ENCODE measurements around the gene IL26.

The IL26 gene

GRCh38 chr12:68207276-68207675 is 18.3 kb downstream of the IL26 start:
- TF ChIP-seq REST (IDR thresholded peaks at IDR 0.05; ENCODE audit: insufficient replicate concordance, low read depth) (no peak), SPI1 (IDR thresholded peaks at IDR 0.05; ENCODE audit: borderline replicate concordance, low read depth) (no peak), CTCF (IDR thresholded peaks at IDR 0.05; ENCODE audit: insufficient read depth, low read length) (no peak), POLR2AphosphoS5 (IDR thresholded peaks at IDR 0.05; ENCODE audit: low read depth) (no peak)
- Histone ChIP-seq H3K27me3 (ENCODE audit: insufficient read depth, poor library complexity, severe bottlenecking) (no peaks in the 10 kb centered on the region), H3K27ac (replicated peaks) (no peak overlapping the region), H3K4me3 (replicated peaks; ENCODE audit: insufficient read depth, low read length) (no peak overlapping the region)
- DNase-seq (ENCODE audit: low read depth in 1 of 2, low spot score in 1 of 2) = no peak

- no peak for DNase-seq (ENCODE audit: low read depth in 1 of 2, low spot score in 1 of 2)
- TF ChIP-seq POLR2AphosphoS5 (IDR thresholded peaks at IDR 0.05; ENCODE audit: low read depth) = no peak
- no peak for TF ChIP-seq GABPA (IDR thresholded peaks at IDR 0.05; ENCODE audit: low read depth)
- TF ChIP-seq REST (IDR thresholded peaks at IDR 0.05; ENCODE audit: insufficient replicate concordance, low read depth) = no peak
- TF ChIP-seq CTCF (IDR thresholded peaks at IDR 0.05; ENCODE audit: insufficient read depth, low read length) = no peak
- no peak for TF ChIP-seq SPI1 (IDR thresholded peaks at IDR 0.05; ENCODE audit: borderline replicate concordance, low read depth)
- no peak overlapping the region for H3K27ac ChIP-seq (replicated peaks)
- no peak overlapping the region for H3K4me3 ChIP-seq (replicated peaks; ENCODE audit: insufficient read depth, low read length)
- no peaks in the 10 kb centered on the region for H3K27me3 ChIP-seq (ENCODE audit: insufficient read depth, poor library complexity, severe bottlenecking)
Observed at GRCh38 chr12:68206446-68206845, 19.2 kb downstream of the IL26 start.

GRCh38 chr12:68203460-68203875 is 22.1 kb downstream of the IL26 start:
- Histone ChIP-seq H3K27me3 (ENCODE audit: insufficient read depth, poor library complexity, severe bottlenecking) (peaks cover 4% of the 10 kb centered on the region), H3K27ac (replicated peaks) (no peak overlapping the region), H3K4me3 (replicated peaks; ENCODE audit: insufficient read depth, low read length) (no peak overlapping the region)
- no peak for DNase-seq (ENCODE audit: low read depth in 1 of 2, low spot score in 1 of 2)
- TF ChIP-seq CTCF (IDR thresholded peaks at IDR 0.05; ENCODE audit: insufficient read depth, low read length) = no peak

GRCh38 chr12:68200854-68201253 is 24.8 kb downstream of the IL26 start:
- Histone ChIP-seq H3K4me3 (replicated peaks; ENCODE audit: insufficient read depth, low read length) (no peak overlapping the region), H3K27me3 (ENCODE audit: insufficient read depth, poor library complexity, severe bottlenecking) (peaks cover 4% of the 10 kb centered on the region), H3K27ac (replicated peaks) (no peak overlapping the region)
- no peak for DNase-seq (ENCODE audit: low read depth in 1 of 2, low spot score in 1 of 2)
- TF ChIP-seq SPI1 (IDR thresholded peaks at IDR 0.05; ENCODE audit: borderline replicate concordance, low read depth) (no peak), POLR2AphosphoS5 (IDR thresholded peaks at IDR 0.05; ENCODE audit: low read depth) (no peak), CTCF (IDR thresholded peaks at IDR 0.05; ENCODE audit: insufficient read depth, low read length) (no peak), REST (IDR thresholded peaks at IDR 0.05; ENCODE audit: insufficient replicate concordance, low read depth) (no peak), GABPA (IDR thresholded peaks at IDR 0.05; ENCODE audit: low read depth) (no peak)

All from HL-60 (cell line).